CD4-positive, alpha-beta T cell treated with Interleukin-17A for 1 hour (primary cell): ENCODE results near the gene AIFM2.
A peak's percentile ranks its signal among the peaks of the same experiment; 100 is the strongest.
"Not testable (repeated sequence)": the region's sequence is repeated elsewhere in the genome, so short reads cannot be mapped to it uniquely, and the experiment has no call there.

ENCODE experiments used
- DNase-seq: peaks from one replicate; pipeline ENCODE4 v3.0.0-alpha.2; 2020

Gene AIFM2

GRCh38 chr10:70090951-70091350 is 41.7 kb downstream of the AIFM2 start:
- DNase-seq, result no peak

GRCh38 chr10:70090013-70090412 is 42.6 kb downstream of the AIFM2 start:
- no peak for DNase-seq

- DNase-seq, result no peak
Measured at GRCh38 chr10:70088308-70088698, 44.3 kb downstream of the AIFM2 start.

- no peak for DNase-seq
Measured at GRCh38 chr10:70087616-70088307, 44.9 kb downstream of the AIFM2 start.

GRCh38 chr10:70085975-70086613 is 46.5 kb downstream of the AIFM2 start:
- DNase-seq, result no peak

DNA sequence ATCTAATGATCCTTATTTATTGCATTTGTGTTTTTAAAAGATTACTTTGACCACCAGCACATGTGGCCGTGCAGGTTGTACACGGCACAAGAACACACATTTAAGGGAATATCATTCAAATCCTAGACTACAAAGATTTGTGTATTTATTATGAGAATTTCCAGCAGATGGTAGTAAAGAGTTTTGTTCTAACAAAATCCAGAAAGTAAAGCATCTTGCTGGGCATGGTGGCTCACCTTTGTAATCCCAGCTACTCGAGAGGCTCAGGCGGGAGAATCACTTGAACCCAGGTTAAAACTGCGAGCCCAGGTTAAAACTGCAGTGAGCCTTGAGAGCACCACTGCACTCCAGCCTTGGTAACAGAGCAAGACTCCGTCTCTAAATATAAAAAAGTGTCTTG is 48.4 kb downstream of the AIFM2 start:
- DNase-seq, result peak; percentile 30

DNA sequence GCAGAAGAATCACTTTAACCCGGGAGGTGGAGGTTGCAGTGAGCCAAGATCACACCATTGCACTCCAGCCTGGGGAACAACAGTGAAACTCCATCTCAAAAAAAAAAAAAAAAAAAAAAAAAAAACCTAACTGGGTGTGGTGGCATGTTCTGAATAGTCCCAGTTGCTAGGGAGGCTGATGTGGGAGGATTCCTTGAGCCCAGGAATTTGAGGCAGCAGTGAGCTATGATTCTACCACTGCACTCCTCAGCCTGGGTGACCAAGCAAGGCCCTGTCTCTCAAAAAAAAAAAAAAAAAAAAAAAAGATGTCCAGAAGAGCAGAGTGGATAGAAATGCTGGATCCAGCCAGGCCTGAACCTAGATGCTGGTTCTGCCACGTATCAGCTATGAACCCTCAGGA is 51.8 kb downstream of the AIFM2 start:
- not testable (repeated sequence) for DNase-seq

DNA sequence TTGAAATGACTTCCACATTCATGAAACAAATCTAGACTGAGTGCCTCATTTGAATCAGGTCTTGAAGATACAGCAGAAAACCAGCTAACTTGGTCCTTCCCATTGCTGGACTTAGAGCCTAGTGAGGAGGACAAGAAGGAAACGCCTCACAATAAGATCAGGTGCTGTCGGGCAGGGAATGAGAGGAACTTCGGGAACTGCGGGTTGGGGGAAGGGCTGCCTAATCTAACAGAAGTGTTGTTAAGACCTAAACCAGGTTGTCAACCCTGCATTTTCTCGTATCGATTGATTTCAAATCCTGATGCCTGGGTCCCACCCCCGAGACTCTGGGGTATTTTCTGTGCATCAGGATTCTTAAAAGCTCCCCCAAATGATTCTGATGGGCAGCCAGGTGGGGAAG is 53.7 kb downstream of the AIFM2 start:
- no peak for DNase-seq

DNA sequence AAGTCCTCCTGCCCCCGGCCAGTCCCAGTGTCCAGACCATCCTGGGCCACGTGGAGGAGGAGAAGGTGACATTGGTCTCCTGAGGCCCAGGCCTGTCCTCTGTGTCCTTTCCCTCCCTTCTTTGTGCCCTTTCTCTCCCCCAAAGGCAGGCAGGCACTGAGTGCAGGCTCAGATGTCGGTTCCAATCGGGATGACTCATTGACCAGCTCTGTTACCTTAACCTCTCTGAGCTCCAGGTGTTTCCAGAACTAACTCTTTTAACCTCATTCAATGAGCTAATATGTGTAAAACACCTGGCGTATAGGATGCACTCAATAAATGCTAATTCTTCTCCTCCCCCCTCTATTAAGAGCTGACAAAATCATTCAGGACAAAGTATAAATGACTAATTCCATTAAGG is 54.3 kb downstream of the AIFM2 start:
- no peak for DNase-seq

- DNase-seq, result no peak
Measured at GRCh38 chr10:70074971-70075370, 57.7 kb downstream of the AIFM2 start.

- DNase-seq, result no peak
Measured at GRCh38 chr10:70074165-70074564, 58.5 kb downstream of the AIFM2 start.

GRCh38 chr10:70070834-70071233 is 61.8 kb downstream of the AIFM2 start:
- DNase-seq, result no peak

DNA sequence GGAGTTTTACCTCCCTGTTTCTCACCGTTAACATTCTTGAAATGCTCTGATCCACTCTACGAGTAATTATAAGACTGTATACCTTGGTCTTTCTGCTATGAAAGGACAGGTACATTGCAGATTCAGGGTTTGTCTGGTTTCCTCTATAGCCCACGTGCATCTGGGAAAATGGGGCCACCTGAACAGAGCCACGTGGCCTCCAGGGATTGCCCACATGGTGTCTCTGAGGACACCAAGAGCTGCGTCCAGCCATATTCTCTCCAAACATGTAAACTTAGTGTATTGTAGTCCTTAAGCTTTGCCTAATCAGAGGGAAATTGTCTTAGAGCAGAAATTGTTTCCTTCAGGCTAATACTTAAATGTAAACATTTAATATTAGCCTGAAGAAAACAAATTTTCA is 63.3 kb downstream of the AIFM2 start:
- no peak for DNase-seq

DNA sequence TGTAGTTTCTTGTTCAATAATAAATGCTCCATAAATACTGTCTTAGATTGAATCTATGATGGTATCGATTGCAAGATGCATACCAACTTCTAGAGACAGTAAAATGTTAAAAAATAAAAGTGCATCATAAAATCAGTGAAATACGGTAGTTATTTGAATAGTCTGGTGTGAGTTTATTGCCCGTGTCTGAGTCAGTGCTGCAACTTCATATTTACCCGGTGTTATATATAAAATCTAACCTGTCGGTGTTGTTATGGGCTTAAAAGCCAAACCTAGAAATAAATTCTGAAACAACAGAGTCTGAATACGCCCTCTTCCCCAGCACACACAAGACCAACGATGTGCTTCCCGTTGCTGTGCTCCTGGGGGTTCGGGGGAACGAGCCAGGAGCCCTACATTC is 63.7 kb downstream of the AIFM2 start:
- no peak for DNase-seq

DNA sequence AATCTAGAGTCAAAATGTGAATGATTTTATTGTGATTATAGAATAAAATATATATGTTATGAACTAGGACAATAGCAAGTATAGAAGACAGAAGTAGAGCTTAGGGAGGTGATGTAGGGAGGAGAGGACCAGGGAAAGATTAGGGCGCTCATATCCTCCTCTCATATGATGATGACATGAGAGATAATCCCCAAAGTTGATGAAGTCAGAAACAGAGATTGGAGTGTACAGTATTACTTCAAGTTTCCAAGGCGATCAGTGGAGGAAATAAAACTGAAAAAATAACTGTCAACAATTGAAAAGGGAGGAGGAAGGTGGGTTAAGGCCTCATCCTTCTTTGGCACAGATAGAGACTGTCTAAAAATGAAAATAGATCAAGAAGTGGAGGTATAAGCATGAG is 65.0 kb downstream of the AIFM2 start:
- DNase-seq, result no peak

DNA sequence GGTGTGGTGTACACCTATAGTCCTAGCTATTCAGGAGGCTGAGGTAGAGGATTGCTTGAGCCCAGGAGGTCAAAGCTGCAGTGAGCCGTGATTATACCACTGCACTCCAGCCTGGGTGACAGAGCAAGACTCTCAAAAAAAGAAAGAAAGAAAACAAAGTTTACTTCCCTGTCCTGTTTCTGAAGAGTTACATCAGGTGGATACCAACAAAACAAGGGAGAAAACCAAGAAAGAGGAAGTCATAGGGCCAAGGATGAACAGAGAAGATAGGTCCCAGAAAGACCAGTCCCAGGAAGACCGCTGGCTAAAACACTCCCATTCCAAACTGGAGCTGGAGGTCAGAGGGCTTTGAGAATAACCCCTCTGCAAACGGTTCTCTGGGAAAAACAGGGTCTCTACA is 66.4 kb downstream of the AIFM2 start:
- DNase-seq, result no peak

- no peak for DNase-seq
Measured at GRCh38 chr10:70064486-70064885, 68.1 kb downstream of the AIFM2 start.

DNA sequence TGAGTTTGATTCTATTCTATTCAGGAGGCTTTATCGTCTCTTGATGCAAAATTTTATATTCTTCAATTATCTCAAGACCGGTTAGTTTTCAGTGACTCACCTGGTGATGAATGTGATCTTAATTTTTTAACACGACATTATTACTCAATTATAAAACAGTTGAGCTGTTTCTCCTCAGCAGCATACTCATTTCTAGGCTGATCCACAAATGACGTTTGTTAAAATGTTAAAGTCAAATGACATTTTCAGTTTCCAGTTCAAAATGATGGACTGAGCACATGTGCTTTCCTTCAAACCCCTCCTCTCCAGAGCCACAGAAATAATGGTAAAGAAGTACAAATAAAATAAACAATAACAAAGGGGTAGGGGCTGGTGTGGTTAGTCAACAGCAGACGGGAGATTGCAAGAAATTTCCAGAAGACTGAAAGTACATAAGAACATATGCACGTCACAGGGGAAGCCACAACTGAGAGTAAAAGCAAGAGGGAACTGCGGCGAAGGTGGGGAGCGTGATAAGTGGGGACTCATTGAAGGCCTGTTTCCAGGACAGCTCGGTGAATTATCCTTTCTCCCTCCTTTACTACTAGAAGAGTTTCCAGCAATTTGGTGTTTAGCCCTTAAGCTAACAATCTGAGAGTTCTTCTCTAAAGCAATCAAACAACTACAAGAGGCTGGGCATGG is 69.1 kb downstream of the AIFM2 start:
- no peak for DNase-seq
